DOHH2 (cell line): ENCODE measurements around the gene KRTAP10-3.

ENCODE experiments used
- H3F3A ChIP-seq: fragments of 200-600 bp; sonication (generic), shearing (Covaris generic); 2 replicates; pipeline ENCODE4 v1.6.0; 2016; ENCODE audit warnings: antibody characterized with exemption, mild to moderate bottlenecking; ENCODE audit not compliant: control insufficient read depth, insufficient read depth
- H3K27ac ChIP-seq: fragments of 200-600 bp; sonication (generic); 2 replicates; pipeline ENCODE4 v1.5.1; 2014; ENCODE audit warnings: low read depth, mild to moderate bottlenecking, low read length, moderate library complexity
- H3K27me3 ChIP-seq: fragments of 200-600 bp; sonication (generic); 2 replicates; pipeline ENCODE4 v1.6.1; 2014; ENCODE audit warnings: mild to moderate bottlenecking, low read length, mixed read lengths; ENCODE audit not compliant: control insufficient read depth
- H3K36me3 ChIP-seq: fragments of 200-600 bp; sonication (generic); 2 replicates; pipeline ENCODE4 v1.6.1; 2014; ENCODE audit warnings: mild to moderate bottlenecking, low read length, moderate library complexity, mixed read lengths; ENCODE audit not compliant: control insufficient read depth
- H3K4me1 ChIP-seq: fragments of 200-600 bp; sonication (generic); 2 replicates; pipeline ENCODE4 v1.6.1; 2014; ENCODE audit warnings: mild to moderate bottlenecking, low read length, mixed read lengths; ENCODE audit not compliant: control insufficient read depth
- H3K4me2 ChIP-seq: fragments of 200-600 bp; sonication (generic); 2 replicates; pipeline ENCODE4 v1.6.0; 2014; ENCODE audit warnings: mild to moderate bottlenecking, low read length, moderate library complexity
- H3K4me3 ChIP-seq: fragments of 200-600 bp; sonication (generic); 2 replicates; pipeline ENCODE4 v1.5.1; 2014; ENCODE audit warnings: mild to moderate bottlenecking, low read length, mixed read lengths
- H3K79me2 ChIP-seq: fragments of 200-600 bp; sonication (generic); 2 replicates; pipeline ENCODE4 v1.6.1; 2014; ENCODE audit warnings: mild to moderate bottlenecking, low read length, mixed read lengths; ENCODE audit not compliant: control insufficient read depth
- H3K9me2 ChIP-seq: fragments of 200-600 bp; sonication (generic); replicated peaks from 2 replicates; pipeline ENCODE4 v1.6.1; 2014; ENCODE audit warnings: mild to moderate bottlenecking, low read length, mixed read lengths; ENCODE audit not compliant: control insufficient read depth
- H3K9me3 ChIP-seq: fragments of 200-600 bp; sonication (generic); 2 replicates; pipeline ENCODE4 v1.6.1; 2014; ENCODE audit warnings: antibody characterized with exemption, low read length, mixed read lengths; ENCODE audit not compliant: control insufficient read depth, insufficient read depth
- H4K20me1 ChIP-seq: fragments of 200-600 bp; sonication (generic); 2 replicates; pipeline ENCODE4 v1.6.0; 2014; ENCODE audit warnings: low read depth, mild to moderate bottlenecking, antibody characterized with exemption, low read length, moderate library complexity; ENCODE audit not compliant: control insufficient read depth, insufficient read depth
- EZH2phosphoT487 ChIP-seq: fragments of 200-600 bp; sonication (generic); IDR thresholded peaks from 2 replicates; pipeline ENCODE4 v1.6.1; 2017; ENCODE audit warnings: borderline replicate concordance, mild to moderate bottlenecking, antibody characterized with exemption, low read length, moderate library complexity, mixed read lengths
- TF ChIP-seq, protein P1 (sequence below): fragments of 200-600 bp; sonication (generic); IDR thresholded peaks from one replicate; pipeline ENCODE4 v1.5.1; 2014; ENCODE audit warnings: antibody characterized with exemption, mild to moderate bottlenecking, low read depth, low read length; ENCODE audit not compliant: poor library complexity, severe bottlenecking

The KRTAP10-3 gene

DNA sequence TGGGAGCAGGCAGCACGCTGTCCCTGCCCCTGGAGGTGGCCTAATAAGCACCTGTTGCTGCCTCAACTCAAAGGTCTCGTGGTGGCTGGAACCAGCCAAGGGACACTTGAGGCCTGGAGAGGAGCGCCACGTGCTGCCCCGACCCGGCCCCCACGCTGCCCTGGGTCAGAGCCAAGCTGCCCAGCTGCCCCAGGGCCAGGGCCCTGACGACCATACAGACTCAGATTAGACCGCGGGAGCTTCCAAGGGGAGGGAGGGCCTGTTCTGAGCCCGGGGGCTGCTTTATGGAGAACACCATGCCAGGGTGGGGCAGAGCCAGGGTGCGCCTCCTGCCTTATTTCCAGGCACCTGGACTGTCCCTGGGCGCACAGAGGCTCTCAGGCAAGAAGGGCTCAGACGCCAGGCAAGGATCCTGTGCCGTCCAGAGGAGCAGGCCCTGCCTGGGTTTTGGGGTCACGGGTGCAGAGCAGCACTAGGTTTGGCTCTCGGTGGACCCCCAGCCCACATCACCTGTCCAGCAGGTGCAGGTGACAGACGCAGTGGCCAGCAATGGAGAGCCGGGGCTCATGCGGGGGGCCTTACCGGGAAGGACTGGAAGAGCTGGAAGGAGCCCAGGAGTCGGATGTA, 37.2 kb downstream of the KRTAP10-3 start:
- TF ChIP-seq, protein P1, sequence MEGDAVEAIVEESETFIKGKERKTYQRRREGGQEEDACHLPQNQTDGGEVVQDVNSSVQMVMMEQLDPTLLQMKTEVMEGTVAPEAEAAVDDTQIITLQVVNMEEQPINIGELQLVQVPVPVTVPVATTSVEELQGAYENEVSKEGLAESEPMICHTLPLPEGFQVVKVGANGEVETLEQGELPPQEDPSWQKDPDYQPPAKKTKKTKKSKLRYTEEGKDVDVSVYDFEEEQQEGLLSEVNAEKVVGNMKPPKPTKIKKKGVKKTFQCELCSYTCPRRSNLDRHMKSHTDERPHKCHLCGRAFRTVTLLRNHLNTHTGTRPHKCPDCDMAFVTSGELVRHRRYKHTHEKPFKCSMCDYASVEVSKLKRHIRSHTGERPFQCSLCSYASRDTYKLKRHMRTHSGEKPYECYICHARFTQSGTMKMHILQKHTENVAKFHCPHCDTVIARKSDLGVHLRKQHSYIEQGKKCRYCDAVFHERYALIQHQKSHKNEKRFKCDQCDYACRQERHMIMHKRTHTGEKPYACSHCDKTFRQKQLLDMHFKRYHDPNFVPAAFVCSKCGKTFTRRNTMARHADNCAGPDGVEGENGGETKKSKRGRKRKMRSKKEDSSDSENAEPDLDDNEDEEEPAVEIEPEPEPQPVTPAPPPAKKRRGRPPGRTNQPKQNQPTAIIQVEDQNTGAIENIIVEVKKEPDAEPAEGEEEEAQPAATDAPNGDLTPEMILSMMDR, result no peak
- no peak for TF ChIP-seq EZH2phosphoT487
- no peaks in the 10 kb centered on the region for H3K36me3 ChIP-seq
- no peaks in the 10 kb centered on the region for H3K4me1 ChIP-seq
- peaks cover 34% of the 10 kb centered on the region; the same call in 1 of the 2 replicates for H3K9me3 ChIP-seq
- no peak overlapping the region for H3K27ac ChIP-seq
- no peak overlapping the region for H3K4me3 ChIP-seq
- no peaks in the 10 kb centered on the region for H3F3A ChIP-seq
- no peaks in the 10 kb centered on the region for H4K20me1 ChIP-seq
- no peaks in the 10 kb centered on the region for H3K79me2 ChIP-seq
- no peaks in the 10 kb centered on the region for H3K9me2 ChIP-seq
- H3K27me3 ChIP-seq, result no peaks in the 10 kb centered on the region
- H3K4me2 ChIP-seq, result no peak overlapping the region

DNA sequence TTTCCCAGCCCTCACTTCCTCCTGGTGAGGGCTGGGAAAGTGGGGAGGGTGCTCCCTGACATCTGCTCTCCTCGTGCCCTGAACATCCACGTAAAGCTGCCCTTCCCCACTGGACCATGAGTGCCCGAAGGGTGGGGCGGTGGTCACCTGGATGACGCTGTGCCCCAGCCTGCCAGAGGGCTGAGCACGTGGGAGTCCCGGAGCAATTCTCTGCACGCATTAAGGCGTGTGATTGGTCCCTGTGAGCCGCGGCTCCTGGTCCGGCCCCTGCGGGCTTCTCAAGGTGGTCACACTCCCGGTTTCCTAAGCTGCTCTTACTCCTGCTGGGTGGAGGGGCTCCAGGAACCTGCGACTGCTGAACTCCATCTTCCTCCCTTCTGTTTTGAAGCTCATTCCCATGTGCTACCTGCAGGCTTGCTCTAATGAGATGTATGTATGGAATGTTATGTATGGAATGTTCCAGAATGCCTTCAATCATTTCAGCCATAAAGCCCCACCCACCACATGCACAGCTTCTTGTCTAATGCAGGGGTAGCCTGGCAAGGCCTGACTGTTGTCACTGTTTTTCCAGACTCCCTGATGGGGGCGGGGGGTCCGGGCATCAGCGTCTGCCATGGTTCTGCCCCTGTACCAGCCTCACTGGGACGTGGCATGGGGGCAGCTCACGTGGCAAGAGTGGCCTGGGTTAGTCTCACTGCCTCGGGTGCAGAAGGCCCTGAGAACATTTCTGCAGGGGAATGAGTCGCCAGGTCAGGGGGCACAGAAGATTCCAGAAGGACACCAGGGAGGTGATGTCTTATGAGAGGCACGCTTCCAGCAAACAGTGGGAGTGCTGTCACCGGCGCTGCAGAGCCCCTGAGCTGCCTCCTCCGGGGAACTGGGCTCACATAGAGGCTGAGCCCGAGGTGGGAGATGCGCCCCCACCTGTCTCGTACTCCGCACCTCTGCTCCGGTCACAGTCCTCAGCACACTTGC, 38.0 kb downstream of the KRTAP10-3 start:
- Histone ChIP-seq H3K4me2 (no peak overlapping the region), H3K9me2 (no peaks in the 10 kb centered on the region), H3F3A (no peaks in the 10 kb centered on the region), H3K79me2 (no peaks in the 10 kb centered on the region), H3K4me3 (no peak overlapping the region), H3K4me1 (no peaks in the 10 kb centered on the region), H3K36me3 (no peaks in the 10 kb centered on the region), H3K9me3 (peaks cover 34% of the 10 kb centered on the region; the same call in 1 of the 2 replicates), H3K27ac (no peak overlapping the region), H3K27me3 (no peaks in the 10 kb centered on the region), H4K20me1 (no peaks in the 10 kb centered on the region)
- no peak for TF ChIP-seq EZH2phosphoT487
- TF ChIP-seq, protein P1, result no peak

DNA sequence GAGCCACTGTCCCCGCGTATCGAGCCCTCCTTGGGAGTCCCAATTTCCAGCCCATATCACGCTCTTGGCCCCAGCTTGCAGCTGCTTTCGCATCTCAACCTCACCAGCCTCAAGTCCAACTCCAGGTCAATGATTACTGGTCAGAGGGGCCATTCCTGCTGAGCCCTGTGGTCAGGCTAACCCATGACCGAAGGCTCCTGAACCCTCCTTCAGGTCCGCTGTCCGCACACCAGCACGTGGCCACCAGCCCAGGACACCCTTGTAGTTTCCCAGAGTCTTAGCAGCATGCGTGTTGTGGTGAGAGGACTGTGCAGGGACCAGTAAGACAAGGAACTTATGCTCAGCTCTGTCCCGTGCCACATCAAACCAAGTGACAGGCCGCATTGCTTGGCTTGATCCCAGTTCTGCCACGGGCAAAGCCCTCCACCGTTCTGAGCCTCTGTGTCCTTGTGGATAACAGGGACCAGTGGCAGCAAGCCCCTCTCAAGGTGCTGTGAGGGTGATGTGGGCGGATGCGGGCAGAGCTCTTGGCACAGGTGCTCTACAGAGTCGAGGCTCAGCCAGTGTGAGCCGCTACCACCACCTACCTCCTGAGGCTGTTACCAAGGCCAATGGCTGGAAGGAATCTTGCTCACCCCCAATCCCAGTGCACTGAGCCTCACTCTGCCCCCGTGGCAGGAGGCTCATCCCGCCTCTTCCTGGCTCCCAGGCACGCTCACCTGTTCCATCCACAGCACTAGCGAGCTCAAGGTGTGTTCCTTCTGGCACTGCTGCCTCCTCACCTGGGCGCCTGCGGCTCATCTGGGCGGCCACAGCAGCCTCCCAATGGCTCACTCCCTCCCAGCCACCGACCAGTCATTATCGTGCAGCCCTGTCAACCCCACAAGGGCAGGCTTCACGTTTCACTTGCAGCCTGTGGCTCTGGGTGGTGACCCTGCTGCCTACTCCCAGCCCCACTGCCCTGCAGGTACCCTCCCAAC, 39.0 kb downstream of the KRTAP10-3 start:
- Histone ChIP-seq H3F3A (no peaks in the 10 kb centered on the region), H3K9me2 (no peaks in the 10 kb centered on the region), H4K20me1 (no peaks in the 10 kb centered on the region), H3K27ac (no peak overlapping the region), H3K79me2 (no peaks in the 10 kb centered on the region), H3K4me2 (no peak overlapping the region), H3K36me3 (no peaks in the 10 kb centered on the region), H3K4me1 (no peaks in the 10 kb centered on the region), H3K27me3 (no peaks in the 10 kb centered on the region), H3K4me3 (no peak overlapping the region), H3K9me3 (peaks cover 30% of the 10 kb centered on the region; the same call in 1 of the 2 replicates)
- TF ChIP-seq, protein P1, result no peak
- no peak for TF ChIP-seq EZH2phosphoT487
